Right lobe of liver (tissue), 6 donors: ENCODE measurements around the gene TNNT3. TPM values are rescaled to one million over a fixed set of nuclear protein-coding genes. Genes with fewer than 3 reads are reported as not detected.

Experiments used
- ATAC-seq, 4 donors: fragments of 200-7000 bp; cut with Tn5 transposase; one replicate each; pipeline ENCODE4 v1.9.1; 2020; ENCODE audit warnings: mild to moderate bottlenecking in 4 of 4, moderate library complexity in 4 of 4
- DNase-seq, 3 donors: peaks; one replicate each; pipeline ENCODE4 v3.0.0-alpha.2; 2020
- H3K27ac ChIP-seq, 3 donors: fragments of 200-600 bp; one replicate each; pipeline ENCODE4 v1.8.0; 2022
- H3K27me3 ChIP-seq, 2 donors: fragments of 200-600 bp; one replicate each; pipeline ENCODE4 v1.8.0; 2022
- H3K36me3 ChIP-seq, 4 donors: fragments of 200-600 bp; sonication (generic) in 1 of 4; one replicate each; pipeline versions ENCODE4 v1.5.1 to v1.8.0; 2017 to 2022; ENCODE audit warnings: control low read depth in 1 of 4
- H3K4me1 ChIP-seq, 4 donors: fragments of 200-600 bp; sonication (generic) in 1 of 4; one replicate each; pipeline versions ENCODE4 v1.5.1 to v1.8.0; 2017 to 2022; ENCODE audit warnings: control low read depth in 1 of 4
- H3K4me3 ChIP-seq, 3 donors: fragments of 200-600 bp; one replicate each; pipeline ENCODE4 v1.8.0; 2022
- H3K9me3 ChIP-seq, 4 donors: fragments of 200-600 bp; sonication (generic) in 1 of 4; one replicate each; pipeline versions ENCODE4 v1.5.1 to v1.8.0; 2017 to 2022; ENCODE audit warnings: control low read depth in 1 of 4
- CTCF ChIP-seq, 4 donors: fragments of 200-600 bp in 3 of 4; fragments of 450-650 bp in 1 of 4; IDR thresholded peaks; one replicate each; pipeline versions ENCODE4 v1.5.1 to v1.8.0; 2016 to 2022; ENCODE audit warnings: antibody characterized with exemption in 4 of 4, mild to moderate bottlenecking in 2 of 4
- POLR2A ChIP-seq: fragments of 450-650 bp; IDR thresholded peaks from one replicate; pipeline ENCODE4 v1.6.1; 2017; ENCODE audit warnings: antibody characterized with exemption, mild to moderate bottlenecking
- WGBS: methylation state at CpG from one replicate; pipeline ENCODE4 v1.1.6; 2018; ENCODE audit warnings: low coverage, low lambda C conversion rate; ENCODE audit not compliant: insufficient coverage; ENCODE audit errors: missing lambda C conversion rate; 5-methylcytosine and 5-hydroxymethylcytosine counted together
- intact Hi-C, 2 donors: fragments of 100-400 bp; cut with DNase I; formaldehyde crosslinking; loops; one replicate each; pipeline versions ENCODE4 v1.11.2 to v1.14.1; 2022
- total RNA-seq, 6 experiments: library from RNA; depleted of rRNA in 2 of 6; stranded (reverse); fragments of >200 nt in 2 of 6; fragmentation: NEBNext Ultra II Directional in 3 of 6; extraction: Animal tissue kit (Norgen Biotek cat#: 25700) in 3 of 6; gene quantifications; one replicate each; pipeline versions ENCODE4 v1.1.0 to v1.2.4, GENCODE V29; 2016 to 2023
- donor health status: DM: no; HTN: yes; CAD: no.
- donor health status: DM: no; HTN: no; CAD: no.
- donor health status: DM: no; HTN: no; CAD: no.
- donor health status: DM: no; HTN: yes; CAD: no.
- donor health status: DM: no; HTN: yes; CAD: no.

The TNNT3 gene
- total RNA-seq, 6 experiments from 2014 or later: 0.44 to 2.2 TPM; not detected in 4

- H3K27ac ChIP-seq: no peak overlapping the region
- H3K4me1 ChIP-seq: no peaks in the 10 kb centered on the region
- no peak overlapping the region for H3K4me3 ChIP-seq
- intact Hi-C loops: no loop called here
- no peak for DNase-seq
- no peaks in the 10 kb centered on the region for H3K36me3 ChIP-seq
- TF ChIP-seq CTCF (IDR thresholded peaks at IDR 0.05): no peak
- no peak for TF ChIP-seq POLR2A
- 33% methylated on average over 5 of the region's 5 CpGs for WGBS
- ATAC-seq: no peak
- no peaks in the 10 kb centered on the region for H3K9me3 ChIP-seq
- H3K27me3 ChIP-seq: no peaks in the 10 kb centered on the region
These were observed 13.3 kb upstream of the TNNT3 start for GRCh38 chr11:1906181-1906580.

- ATAC-seq (no peak), DNase-seq (peak in 2 of 3 donors; percentile 30 to 37)
- Histone ChIP-seq H3K4me3 (no peak overlapping the region), H3K27ac (no peak overlapping the region), H3K36me3 (no peaks in the 10 kb centered on the region), H3K27me3 (no peaks in the 10 kb centered on the region), H3K4me1 (no peaks in the 10 kb centered on the region), H3K9me3 (no peaks in the 10 kb centered on the region)
- TF ChIP-seq CTCF (IDR thresholded peaks at IDR 0.05) (no peak), POLR2A (no peak)
- 68% methylated on average over 5 of the region's 14 CpGs for WGBS
- intact Hi-C loops: no loop called here
These were observed 12.7 kb upstream of the TNNT3 start for GRCh38 chr11:1906611-1907423.

GRCh38 chr11:1908618-1909017, 10.9 kb upstream of the TNNT3 start:
- no peak overlapping the region for H3K27ac ChIP-seq
- H3K27me3 ChIP-seq: no peaks in the 10 kb centered on the region
- no peak for DNase-seq
- 45% methylated on average over 8 of the region's 9 CpGs for WGBS
- ATAC-seq: no peak
- H3K4me1 ChIP-seq: no peaks in the 10 kb centered on the region
- H3K36me3 ChIP-seq: no peaks in the 10 kb centered on the region
- H3K4me3 ChIP-seq: no peak overlapping the region
- intact Hi-C loops: no loop called here
- TF ChIP-seq POLR2A (no peak), CTCF (IDR thresholded peaks at IDR 0.05) (no peak)
- no peaks in the 10 kb centered on the region for H3K9me3 ChIP-seq

- Histone ChIP-seq H3K27ac (no peak overlapping the region), H3K36me3 (no peaks in the 10 kb centered on the region), H3K27me3 (no peaks in the 10 kb centered on the region), H3K4me1 (no peaks in the 10 kb centered on the region), H3K4me3 (no peak overlapping the region), H3K9me3 (no peaks in the 10 kb centered on the region)
- DNase-seq (no peak), ATAC-seq (no peak)
- no peak for TF ChIP-seq POLR2A
- TF ChIP-seq CTCF (IDR thresholded peaks at IDR 0.05): no peak
- intact Hi-C loops: no loop called here
- 60% methylated on average over 6 of the region's 7 CpGs for WGBS
These were observed 10.0 kb upstream of the TNNT3 start for GRCh38 chr11:1909524-1909923.
